GM18526 (cell line): ENCODE data around the gene PHTF1.
A peak's percentile ranks its signal among the peaks of the same experiment; 100 is the strongest.

ENCODE experiments used
- POLR2A ChIP-seq: IDR thresholded peaks from 3 replicates; pipeline ENCODE4 v1.6.1; 2011; ENCODE audit not compliant: insufficient read length; ENCODE audit errors: extremely low read depth

Gene PHTF1

DNA sequence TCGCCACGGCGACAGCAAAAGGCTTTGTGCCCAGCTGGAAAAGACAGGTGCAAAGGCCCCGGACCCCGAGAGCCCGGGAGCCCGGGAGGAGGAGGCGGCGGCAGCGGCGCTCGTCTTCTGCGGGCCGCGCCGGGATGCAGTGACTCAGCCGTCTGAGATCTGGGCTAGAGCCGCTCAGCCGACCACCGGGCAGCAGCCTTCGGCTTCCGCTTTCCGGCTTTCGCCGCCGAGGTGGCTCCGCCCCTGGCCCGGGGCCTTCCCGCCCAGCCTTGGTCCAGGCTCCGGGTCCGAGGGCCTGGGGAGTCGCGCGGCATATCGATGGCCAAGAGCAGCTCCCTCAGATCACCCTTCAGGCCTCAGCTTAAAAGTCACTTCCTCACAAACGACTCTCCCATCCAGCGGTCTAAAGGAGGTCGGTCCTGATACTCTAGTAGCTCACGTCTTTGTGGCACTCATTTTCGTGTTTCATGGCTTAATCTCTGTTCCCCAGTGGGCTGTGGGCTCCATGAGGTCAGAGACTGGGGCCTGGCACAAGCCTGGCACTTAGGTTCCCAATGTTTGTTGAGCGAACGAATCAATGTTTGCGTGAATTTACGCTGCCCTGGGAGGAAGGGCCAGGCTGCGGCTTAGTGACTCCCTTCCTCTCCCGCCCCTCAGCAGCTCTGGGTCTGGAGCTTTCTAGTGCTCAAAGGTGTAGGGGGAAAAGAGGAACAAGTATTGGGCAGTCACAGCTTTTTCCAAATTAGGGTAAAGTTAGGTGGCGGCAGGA, at the start of gene PHTF1:
Gene PHTF1, minus strand, starts transcription at position 154 of the 769 bp plus-strand sequence. CDS start 783 bp downstream, outside the sequence.
- peak; percentile 92 for TF ChIP-seq POLR2A

- TF ChIP-seq POLR2A: no peak
These were observed 49.3 kb upstream of the PHTF1 start for GRCh38 chr1:113808450-113809195.

DNA sequence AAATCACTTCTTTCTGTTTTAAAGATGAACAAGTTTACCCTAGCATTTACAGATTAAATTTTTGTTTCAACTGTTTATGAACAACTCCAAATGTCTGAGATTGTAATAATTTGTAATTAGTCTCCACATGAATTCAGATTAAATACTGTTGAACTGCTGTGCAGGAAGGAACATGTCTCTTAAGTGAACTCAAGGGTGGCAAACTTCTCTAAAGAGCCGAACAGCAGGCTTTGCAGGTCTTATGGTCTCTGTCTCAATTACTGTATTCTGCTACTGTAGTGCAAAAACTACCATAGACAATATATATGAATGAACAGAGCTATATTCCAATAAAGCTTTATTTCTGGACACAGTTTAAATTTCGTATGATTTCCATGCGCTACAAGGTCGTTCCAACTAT, 46.4 kb upstream of the PHTF1 start:
- no peak for TF ChIP-seq POLR2A

GRCh38 chr1:113805256-113805531, 45.9 kb upstream of the PHTF1 start:
- no peak for TF ChIP-seq POLR2A

GRCh38 chr1:113804421-113805255, 45.4 kb upstream of the PHTF1 start:
- TF ChIP-seq POLR2A: no peak

DNA sequence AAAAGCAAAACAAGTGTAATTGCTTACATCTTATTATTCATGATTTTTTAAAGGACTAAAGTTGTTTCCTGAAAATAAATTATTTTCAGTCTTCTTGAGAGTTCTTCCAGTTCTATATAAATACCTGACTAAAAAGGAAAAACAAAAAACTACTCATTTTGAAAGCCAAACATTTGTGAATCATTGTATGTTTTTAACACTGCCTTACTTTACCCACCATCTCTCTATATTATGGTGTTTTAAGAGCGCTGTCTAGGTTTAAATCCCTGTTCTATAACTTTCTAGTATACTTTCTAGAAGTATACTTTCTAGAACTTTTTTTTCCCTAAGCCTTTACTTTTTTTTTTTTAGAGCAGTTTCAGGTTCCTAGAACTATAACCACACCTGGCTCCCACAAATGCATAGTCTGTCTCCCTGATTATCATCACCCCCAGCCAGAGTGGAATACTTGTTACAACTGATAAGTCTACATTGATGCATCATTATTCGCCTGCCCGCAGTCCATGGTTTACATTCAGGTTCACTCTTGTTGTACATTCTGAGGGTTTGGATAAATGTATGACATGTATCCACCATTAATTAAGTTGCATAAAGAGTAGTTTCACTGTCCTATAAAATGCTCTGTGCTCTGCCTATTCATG, 43.2 kb upstream of the PHTF1 start:
- TF ChIP-seq POLR2A: no peak

- no peak for TF ChIP-seq POLR2A
These were observed 41.2 kb upstream of the PHTF1 start for GRCh38 chr1:113800487-113800886.

- TF ChIP-seq POLR2A: no peak
These were observed 38.2 kb upstream of the PHTF1 start for GRCh38 chr1:113797472-113797871.

- TF ChIP-seq POLR2A: no peak
These were observed 34.9 kb upstream of the PHTF1 start for GRCh38 chr1:113793878-113794834.

GRCh38 chr1:113792986-113793385, 33.7 kb upstream of the PHTF1 start:
- no peak for TF ChIP-seq POLR2A

- TF ChIP-seq POLR2A: no peak
These were observed 33.2 kb upstream of the PHTF1 start for GRCh38 chr1:113792471-113792870.

GRCh38 chr1:113788802-113789201, 29.5 kb upstream of the PHTF1 start:
- no peak for TF ChIP-seq POLR2A

- no peak for TF ChIP-seq POLR2A
These were observed 28.4 kb upstream of the PHTF1 start for GRCh38 chr1:113787663-113788062.

GRCh38 chr1:113786069-113786468, 26.8 kb upstream of the PHTF1 start:
- no peak for TF ChIP-seq POLR2A
